ENCODE data around the gene IL4.
"Not testable (repeated sequence)": the region's sequence is repeated elsewhere in the genome, so short reads cannot be mapped to it uniquely, and the experiment has no call there.

IL4 gene

DNA sequence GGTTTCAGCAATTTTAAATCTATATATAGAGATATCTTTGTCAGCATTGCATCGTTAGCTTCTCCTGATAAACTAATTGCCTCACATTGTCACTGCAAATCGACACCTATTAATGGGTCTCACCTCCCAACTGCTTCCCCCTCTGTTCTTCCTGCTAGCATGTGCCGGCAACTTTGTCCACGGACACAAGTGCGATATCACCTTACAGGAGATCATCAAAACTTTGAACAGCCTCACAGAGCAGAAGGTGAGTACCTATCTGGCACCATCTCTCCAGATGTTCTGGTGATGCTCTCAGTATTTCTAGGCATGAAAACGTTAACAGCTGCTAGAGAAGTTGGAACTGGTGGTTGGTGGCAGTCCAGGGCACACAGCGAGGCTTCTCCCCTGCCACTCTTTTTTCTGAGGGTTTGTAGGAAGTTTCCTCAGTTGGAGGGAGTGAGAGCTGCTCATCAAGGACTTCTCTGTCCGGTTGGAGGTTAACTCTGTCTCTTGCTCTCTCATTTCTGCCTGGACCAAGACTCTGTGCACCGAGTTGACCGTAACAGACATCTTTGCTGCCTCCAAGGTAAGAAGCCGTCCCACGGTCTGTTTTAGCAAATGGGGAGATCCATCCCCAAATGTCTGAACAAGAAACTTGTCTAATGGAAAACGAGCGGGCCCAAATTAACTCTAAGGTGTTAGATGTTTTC lies at the start of gene IL4:
IL4 (plus strand) TSS at position 51 of the 692 bp plus-strand sequence; CDS start at position 113, 62 bp downstream.
- TF ChIP-seq CTCF (IDR thresholded peaks at IDR 0.05; ENCODE audit: insufficient read depth, low read depth, low read length, missing control alignments) = no peak
- no peak within 1 kb of the TSS for H3K4me3 ChIP-seq (ENCODE audit: low read length)
- no peak for DNase-seq (ENCODE audit: low read depth)

GRCh38 chr5:132627470-132627869 lies 46.3 kb upstream of the IL4 start:
- TF ChIP-seq CTCF (IDR thresholded peaks at IDR 0.05; ENCODE audit: insufficient read depth, low read depth, low read length, missing control alignments) = no peak
- DNase-seq (ENCODE audit: low read depth) = no peak
- H3K4me3 ChIP-seq (ENCODE audit: low read length) = no peak overlapping the region

DNA sequence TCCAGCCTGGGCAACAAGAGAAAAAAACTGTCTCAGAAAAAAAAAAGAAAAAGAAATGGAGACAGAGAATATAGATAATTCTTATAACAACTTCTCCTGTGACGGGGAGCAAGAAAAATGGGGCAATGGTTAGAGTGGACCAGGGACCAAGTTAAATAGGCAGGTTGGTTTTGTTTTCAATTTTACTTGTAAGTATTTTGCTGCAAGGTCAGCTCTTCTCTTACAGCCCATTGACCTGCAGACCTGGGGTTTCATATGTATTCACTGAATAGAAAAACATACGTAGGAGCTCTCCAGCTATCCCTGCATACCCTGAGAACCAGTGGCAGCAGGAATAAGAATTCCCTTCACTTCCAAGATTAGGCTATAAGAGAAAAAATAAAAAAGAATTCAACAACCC lies 45.0 kb upstream of the IL4 start:
- no peak for TF ChIP-seq CTCF (IDR thresholded peaks at IDR 0.05; ENCODE audit: insufficient read depth, low read depth, low read length, missing control alignments)
- H3K4me3 ChIP-seq (ENCODE audit: low read length) = no peak overlapping the region
- DNase-seq (ENCODE audit: low read depth) = no peak

DNA sequence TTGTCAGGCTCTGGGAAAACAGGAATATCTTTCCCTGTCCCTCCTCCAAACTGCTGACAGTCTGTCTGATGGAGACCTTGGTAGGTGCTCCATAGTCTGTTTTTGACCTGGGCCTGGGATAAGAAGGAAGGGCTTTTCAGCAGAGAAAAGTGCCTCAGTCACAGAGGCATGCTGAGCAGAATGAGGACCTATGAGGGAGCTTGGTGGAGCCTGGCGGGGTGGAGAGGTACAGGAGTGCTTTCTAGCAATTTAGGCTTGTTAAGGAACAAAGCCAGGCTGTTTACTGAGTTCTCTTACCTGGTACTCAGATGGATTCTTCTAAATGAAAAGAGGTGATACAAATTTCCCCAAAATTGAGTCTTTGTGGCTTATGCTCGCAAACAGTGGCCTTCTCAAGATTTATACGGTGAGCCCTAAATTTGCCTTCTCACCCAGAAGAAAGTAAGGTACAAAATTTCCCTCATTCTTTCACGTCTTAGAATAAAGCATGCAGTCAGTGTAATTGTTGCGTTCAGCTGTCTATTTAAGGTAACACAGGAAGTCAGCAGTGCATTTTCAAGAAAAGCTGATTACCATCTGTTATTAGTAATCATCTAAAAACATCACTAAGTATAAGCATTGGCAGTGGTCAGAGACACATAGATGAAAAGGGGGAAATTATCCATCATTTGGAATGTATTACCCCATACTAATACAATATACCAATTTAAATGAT lies 44.4 kb upstream of the IL4 start:
- DNase-seq (ENCODE audit: low read depth) = no peak
- TF ChIP-seq CTCF (IDR thresholded peaks at IDR 0.05; ENCODE audit: insufficient read depth, low read depth, low read length, missing control alignments) = no peak
- H3K4me3 ChIP-seq (ENCODE audit: low read length) = no peak overlapping the region

DNA sequence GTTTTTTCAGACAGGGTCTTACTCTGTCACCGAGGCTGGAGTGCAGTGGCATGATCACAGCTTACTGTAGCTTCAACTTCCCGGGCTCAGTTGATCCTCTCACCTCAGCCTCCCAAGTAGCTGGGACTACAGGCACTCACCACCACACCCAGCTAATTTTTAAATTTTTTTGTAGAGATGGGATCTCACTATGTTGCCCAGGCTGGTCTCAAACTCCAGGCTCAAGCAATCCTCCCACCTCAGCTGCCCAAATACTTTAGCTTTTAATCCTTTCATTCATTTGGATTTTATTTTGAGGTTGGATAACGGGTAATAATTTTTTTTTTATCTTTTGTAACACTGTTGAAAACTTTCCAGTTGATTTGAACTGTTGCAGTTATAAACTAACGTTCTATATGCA lies 40.2 kb upstream of the IL4 start:
- DNase-seq (ENCODE audit: low read depth) = not testable (repeated sequence)

DNA sequence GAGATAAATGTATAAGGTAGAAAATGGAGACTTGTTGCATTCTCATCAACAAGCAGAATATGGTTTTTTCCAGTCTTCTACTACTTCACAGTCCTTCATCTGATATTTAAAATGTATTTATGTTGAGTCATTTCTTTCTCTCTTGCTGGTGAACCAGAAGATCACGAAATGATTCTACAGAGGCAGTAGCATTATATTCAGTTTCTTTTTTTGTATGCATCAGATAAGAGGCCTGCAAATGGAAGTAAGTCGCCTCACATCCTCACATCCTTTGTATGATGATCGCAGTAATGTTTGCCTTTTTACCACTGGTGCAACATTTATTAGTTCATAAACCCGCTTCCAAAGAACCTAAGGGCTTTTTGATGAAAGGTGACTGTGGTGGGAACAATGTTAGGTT lies 37.9 kb upstream of the IL4 start:
- no peak overlapping the region for H3K4me3 ChIP-seq (ENCODE audit: low read length)
- no peak for DNase-seq (ENCODE audit: low read depth)
- TF ChIP-seq CTCF (IDR thresholded peaks at IDR 0.05; ENCODE audit: insufficient read depth, low read depth, low read length, missing control alignments) = no peak

More for the DNA sequence above, 40.2 kb upstream of the IL4 start:
- H3K4me3 ChIP-seq (ENCODE audit: low read length) = not testable (repeated sequence)

DNA sequence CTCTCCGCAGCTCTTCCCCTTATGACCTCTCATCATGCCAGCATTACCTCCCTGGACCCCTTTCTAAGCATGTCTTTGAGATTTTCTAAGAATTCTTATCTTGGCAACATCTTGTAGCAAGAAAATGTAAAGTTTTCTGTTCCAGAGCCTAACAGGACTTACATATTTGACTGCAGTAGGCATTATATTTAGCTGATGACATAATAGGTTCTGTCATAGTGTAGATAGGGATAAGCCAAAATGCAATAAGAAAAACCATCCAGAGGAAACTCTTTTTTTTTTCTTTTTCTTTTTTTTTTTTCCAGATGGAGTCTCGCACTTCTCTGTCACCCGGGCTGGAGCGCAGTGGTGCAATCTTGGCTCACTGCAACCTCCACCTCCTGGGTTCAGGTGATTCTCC lies 36.5 kb upstream of the IL4 start:
- TF ChIP-seq CTCF (IDR thresholded peaks at IDR 0.05; ENCODE audit: insufficient read depth, low read depth, low read length, missing control alignments) = no peak
- no peak for DNase-seq (ENCODE audit: low read depth)
- no peak overlapping the region for H3K4me3 ChIP-seq (ENCODE audit: low read length)

Data from epithelial cell of esophagus (primary cell).